ENCODE measurements around the gene ZNF681.
"Not testable (repeated sequence)": the region's sequence is repeated elsewhere in the genome, so short reads cannot be mapped to it uniquely, and the experiment has no call there.

The ZNF681 gene

DNA sequence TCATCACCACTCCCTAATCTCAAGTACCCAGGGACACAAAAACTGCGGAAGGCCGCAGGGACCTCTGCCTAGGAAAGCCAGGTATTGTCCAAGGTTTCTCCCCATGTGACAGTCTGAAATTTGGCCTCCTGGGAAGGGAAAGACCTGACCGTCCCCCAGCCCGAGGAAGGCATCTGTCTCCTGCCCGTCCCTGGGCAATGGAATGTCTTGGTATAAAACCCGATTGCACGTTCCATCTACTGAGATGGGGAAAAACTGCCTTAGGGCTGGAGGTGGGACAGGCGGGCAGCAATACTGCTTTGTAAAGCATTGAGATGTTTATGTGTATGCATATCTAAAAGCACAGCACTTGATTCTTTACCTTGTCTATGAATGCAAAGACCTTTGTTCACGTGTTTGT is 65.8 kb downstream of the ZNF681 start:
- DNase-seq (ENCODE audit: low read depth): not testable (repeated sequence)

All from stimulated activated CD8-positive, alpha-beta memory T cell treated with anti-CD3 and anti-CD28 coated beads, Interleukin-12 subunit alpha, Interleukin-12 subunit beta, amount 100 ng/mL, for 1 hour (primary cell).